CD4-positive, alpha-beta T cell (primary cell): ENCODE measurements around the gene WDR93. TPM values are rescaled to one million over a fixed set of nuclear protein-coding genes. Genes with fewer than 3 reads are reported as not detected.
"Not testable (repeated sequence)": the region's sequence is repeated elsewhere in the genome, so short reads cannot be mapped to it uniquely, and the experiment has no call there.

Experiments used
- ATAC-seq: fragments of 200-7000 bp; cut with Tn5 transposase; one replicate; pipeline ENCODE4 v1.10.0; 2022; ENCODE audit warnings: mild to moderate bottlenecking; ENCODE audit not compliant: poor library complexity
- CTCF ChIA-PET: fragments of 350-600 bp; sonication (Branson Sonifier 250); formaldehyde crosslinking; loops from one replicate; lab custom pipeline; 2021; ENCODE audit warnings: antibody characterized with exemption, inconsistent platforms; lab: Charles Lee
- POLR2A ChIA-PET: fragments of 350-600 bp; sonication (Branson Sonifier 250); formaldehyde crosslinking; loops from one replicate; lab custom pipeline; 2021; ENCODE audit warnings: antibody characterized with exemption, inconsistent platforms; lab: Charles Lee
- DNase-seq, 14 experiments: peaks; one replicate each; pipeline ENCODE4 v3.0.0-alpha.2; 2013 to 2020; ENCODE audit warnings: mixed read lengths in 2 of 14
- H3K27ac ChIP-seq, 2 donors: one replicate each; pipeline versions ENCODE4 v1.5.1 to v1.7.0; 2013; ENCODE audit warnings: low read length in 2 of 2, low read depth in 1 of 2, mild to moderate bottlenecking in 1 of 2
- H3K27me3 ChIP-seq, 2 experiments: 1 replicate in 1 of 2; 2 replicates in 1 of 2; pipeline versions ENCODE4 v1.6.1 to v1.7.0; 2013; ENCODE audit warnings: low read length in 2 of 2, control low read depth in 1 of 2, mild to moderate bottlenecking in 1 of 2, moderate library complexity in 1 of 2; ENCODE audit not compliant: insufficient read depth in 2 of 2, control insufficient read depth in 1 of 2
- H3K36me3 ChIP-seq: one replicate; pipeline ENCODE4 v1.6.1; 2013; ENCODE audit warnings: low read length, control low read depth; ENCODE audit not compliant: insufficient read depth
- H3K4me1 ChIP-seq: one replicate; pipeline ENCODE4 v1.6.1; 2013; ENCODE audit warnings: low read length, control low read depth; ENCODE audit not compliant: insufficient read depth
- H3K4me3 ChIP-seq: one replicate; pipeline ENCODE4 v1.5.1; 2013; ENCODE audit warnings: mild to moderate bottlenecking, low read length, moderate library complexity
- H3K9me3 ChIP-seq, 2 experiments: 1 replicate in 1 of 2; 2 replicates in 1 of 2; pipeline versions ENCODE4 v1.6.1 to v1.7.0; 2013; ENCODE audit warnings: low read length in 2 of 2, mild to moderate bottlenecking in 2 of 2, control low read depth in 1 of 2, moderate library complexity in 1 of 2; ENCODE audit not compliant: control insufficient read depth in 1 of 2, insufficient read depth in 1 of 2
- H3K27ac Mint-ChIP-seq: one replicate; pipeline ENCODE4 v1.8.0; 2020; ENCODE audit warnings: mixed read lengths
- H3K27me3 Mint-ChIP-seq: one replicate; pipeline ENCODE4 v1.8.0; 2021; ENCODE audit warnings: mixed read lengths
- H3K36me3 Mint-ChIP-seq: one replicate; pipeline ENCODE4 v1.8.0; 2021; ENCODE audit warnings: low read depth, mixed read lengths
- H3K4me1 Mint-ChIP-seq: one replicate; pipeline ENCODE4 v1.8.0; 2021; ENCODE audit warnings: low read depth, mixed read lengths
- H3K4me3 Mint-ChIP-seq: one replicate; pipeline ENCODE4 v1.8.0; 2020; ENCODE audit warnings: mild to moderate bottlenecking, mixed read lengths
- H3K9me3 Mint-ChIP-seq: one replicate; pipeline ENCODE4 v1.8.0; 2020; ENCODE audit warnings: mixed read lengths
- CTCF ChIP-seq: fragments of 200-600 bp; IDR thresholded peaks from one replicate; pipeline ENCODE4 v1.8.0; 2022; ENCODE audit warnings: antibody characterized with exemption, mild to moderate bottlenecking
- intact Hi-C, 2 experiments: fragments of 100-400 bp; cut with DNase I in 1 of 2; cut with micrococcal nuclease in 1 of 2; formaldehyde crosslinking; loops; one replicate each; pipeline versions ENCODE4 v1.15.1 to v1.9.0; 2023 to 2025; cut with DNase I, micrococcal nuclease
- total RNA-seq, 174 experiments: library from RNA in 2 of 174; stranded (reverse) in 2 of 174; gene quantifications; one replicate each; pipeline ENCODE4 v1.2.3 and lab custom pipeline; 2021 to 2026

The WDR93 gene
- total RNA-seq, 2 experiments from 2014 or later, result not detected

DNA sequence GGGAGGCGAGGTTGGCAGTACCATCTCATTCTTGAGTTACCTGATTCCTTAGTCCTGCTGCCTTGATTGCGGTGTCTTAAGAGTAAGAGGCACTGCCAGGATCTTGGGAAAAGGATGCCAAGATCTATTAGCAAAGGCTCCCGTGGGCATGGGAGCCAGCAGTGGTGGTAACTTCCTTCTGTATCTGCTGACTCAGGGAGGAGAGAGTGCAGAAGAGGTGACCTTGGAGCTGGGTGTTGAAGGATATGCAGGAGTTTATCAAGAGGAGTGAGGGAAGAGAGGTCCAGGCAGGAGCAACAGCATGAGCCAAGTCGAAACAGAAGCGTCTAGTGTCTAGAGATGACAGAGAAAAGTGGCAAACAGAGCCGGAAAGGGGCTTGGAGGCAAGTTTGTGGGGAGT, 90.0 kb downstream of the WDR93 start:
- Histone ChIP-seq H3K27ac (no peak overlapping the region), H3K27me3 (peaks cover 12 to 16% of the 10 kb centered on the region in 2 experiments), H3K4me1 (peaks cover 23% of the 10 kb centered on the region), H3K9me3 (peaks cover 0 to 4% of the 10 kb centered on the region in 2 experiments), H3K4me3 (no peak overlapping the region), H3K36me3 (no peaks in the 10 kb centered on the region)
- ChIA-PET CTCF (no interaction called here), POLR2A (no interaction called here)
- no peaks in the 10 kb centered on the region for H3K9me3 Mint-ChIP-seq
- peaks cover 39% of the 10 kb centered on the region for H3K27me3 Mint-ChIP-seq
- H3K27ac Mint-ChIP-seq, result no peak overlapping the region
- DNase-seq, result no peak
- no peak for TF ChIP-seq CTCF
- no peak overlapping the region for H3K4me3 Mint-ChIP-seq
- no peaks in the 10 kb centered on the region for H3K36me3 Mint-ChIP-seq
- H3K4me1 Mint-ChIP-seq, result no peaks in the 10 kb centered on the region
- intact Hi-C loops, result no loop called here
- ATAC-seq, result no peak

GRCh38 chr15:89781055-89781454, 90.4 kb downstream of the WDR93 start:
- H3K4me3 ChIP-seq, result no peak overlapping the region
- CTCF ChIA-PET, result interaction anchor here (0.8 kb wide), 1 partner anchor 11 kb away, joined by 3 read pairs; no protein-coding TSS in a partner anchor
- Mint-ChIP-seq H3K27me3 (peaks cover 36% of the 10 kb centered on the region), H3K36me3 (no peaks in the 10 kb centered on the region), H3K4me1 (no peaks in the 10 kb centered on the region), H3K27ac (no peak overlapping the region), H3K9me3 (no peaks in the 10 kb centered on the region), H3K4me3 (no peak overlapping the region)
- H3K4me1 ChIP-seq, result peaks cover 20% of the 10 kb centered on the region
- ATAC-seq, result peak; percentile 29
- DNase-seq, result peak in 3 of 14 experiments; percentile 10 to 62 (median 52)
- H3K9me3 ChIP-seq, result peaks cover 0 to 1% of the 10 kb centered on the region in 2 experiments
- POLR2A ChIA-PET, result no interaction called here
- intact Hi-C loops, result no loop called here
- H3K36me3 ChIP-seq, result no peaks in the 10 kb centered on the region
- TF ChIP-seq CTCF, result no peak
- H3K27ac ChIP-seq, result no peak overlapping the region
- H3K27me3 ChIP-seq, result peaks cover 8 to 12% of the 10 kb centered on the region in 2 experiments

- no peaks in the 10 kb centered on the region for H3K4me1 Mint-ChIP-seq
- intact Hi-C loops, result no loop called here
- ChIA-PET CTCF (interaction anchor here (0.8 kb wide), 1 partner anchor 12 kb away, joined by 3 read pairs; no protein-coding TSS in a partner anchor), POLR2A (no interaction called here)
- H3K9me3 ChIP-seq, result peaks cover 0 to 1% of the 10 kb centered on the region in 2 experiments
- ATAC-seq (no peak), DNase-seq (peak in 2 of 14 experiments; percentile 41 to 53)
- H3K36me3 ChIP-seq, result no peaks in the 10 kb centered on the region
- no peak overlapping the region for H3K27ac ChIP-seq
- peaks cover 35% of the 10 kb centered on the region for H3K27me3 Mint-ChIP-seq
- H3K27me3 ChIP-seq, result peaks cover 5 to 9% of the 10 kb centered on the region in 2 experiments
- H3K4me3 ChIP-seq, result no peak overlapping the region
- no peaks in the 10 kb centered on the region for H3K9me3 Mint-ChIP-seq
- H3K27ac Mint-ChIP-seq, result no peak overlapping the region
- H3K4me3 Mint-ChIP-seq, result no peak overlapping the region
- TF ChIP-seq CTCF, result no peak
- peaks cover 13% of the 10 kb centered on the region for H3K4me1 ChIP-seq
- H3K36me3 Mint-ChIP-seq, result no peaks in the 10 kb centered on the region
Observed at GRCh38 chr15:89781891-89782618, 91.4 kb downstream of the WDR93 start.

- POLR2A ChIA-PET, intact Hi-C loops, H3K9me3 ChIP-seq, H3K36me3 ChIP-seq, H3K27ac ChIP-seq, DNase-seq, H3K4me3 ChIP-seq, CTCF ChIA-PET, H3K27ac Mint-ChIP-seq, H3K4me1 Mint-ChIP-seq, H3K9me3 Mint-ChIP-seq, ATAC-seq, H3K36me3 Mint-ChIP-seq, H3K4me3 Mint-ChIP-seq, H3K27me3 ChIP-seq: not testable (repeated sequence)
- peaks cover 10% of the 10 kb centered on the region for H3K4me1 ChIP-seq
- H3K27me3 Mint-ChIP-seq, result peaks cover 30% of the 10 kb centered on the region
Observed at GRCh38 chr15:89782619-89782950, 92.0 kb downstream of the WDR93 start.
